HepG2 (cell line): ENCODE results near the gene CIAO2B. TPM values are rescaled to one million over a fixed set of nuclear protein-coding genes. Genes with fewer than 3 reads are reported as not detected.

Experiments used
- AFF4 ChIP-seq: sonication (generic); formaldehyde crosslinking; IDR thresholded peaks from 2 replicates; pipeline ENCODE4 v1.4.0; 2020; ENCODE audit warnings: missing genetic modification reagents
- DR1 ChIP-seq: sonication (generic); formaldehyde crosslinking; IDR thresholded peaks from 2 replicates; pipeline ENCODE4 v1.8.0; 2021; ENCODE audit warnings: mild to moderate bottlenecking, missing genetic modification reagents, inconsistent platforms
- GABPA ChIP-seq, 2 experiments: IDR thresholded peaks; 2 replicates each; pipeline ENCODE4 v1.6.1; 2011 to 2016; ENCODE audit warnings: low read depth in 2 of 2, low read length in 1 of 2, missing biosample characterization in 1 of 2, missing genetic modification characterization in 1 of 2
- MIER2 ChIP-seq: IDR thresholded peaks from 2 replicates; pipeline ENCODE4 v1.6.1; 2016; ENCODE audit warnings: missing biosample characterization, missing genetic modification reagents
- RFXANK ChIP-seq: IDR thresholded peaks from 2 replicates; pipeline ENCODE4 v1.6.1; 2016
- SSRP1 ChIP-seq: IDR thresholded peaks from 2 replicates; pipeline ENCODE4 v1.6.1; 2016; ENCODE audit warnings: control low read depth
- ZFP90 ChIP-seq: sonication (generic); formaldehyde crosslinking; IDR thresholded peaks from 2 replicates; pipeline ENCODE4 v1.8.0; 2022; ENCODE audit warnings: missing genetic modification reagents, mild to moderate bottlenecking, inconsistent platforms, borderline replicate concordance
- ZNF205 ChIP-seq: IDR thresholded peaks from 2 replicates; pipeline ENCODE4 v1.6.1; 2018; ENCODE audit warnings: missing biosample characterization, missing genetic modification reagents
- ZNF253 ChIP-seq: sonication (generic); formaldehyde crosslinking; IDR thresholded peaks from 2 replicates; pipeline ENCODE4 v1.8.0; 2022; ENCODE audit warnings: mild to moderate bottlenecking, missing genetic modification reagents, borderline replicate concordance
- ZNF614 ChIP-seq: IDR thresholded peaks from 2 replicates; pipeline ENCODE4 v1.6.1; 2018; ENCODE audit warnings: missing biosample characterization, missing genetic modification reagents, inconsistent platforms, borderline replicate concordance
- ZNF790 ChIP-seq: sonication (generic); formaldehyde crosslinking; IDR thresholded peaks from 2 replicates; pipeline ENCODE4 v1.8.0; 2022; ENCODE audit warnings: missing genetic modification reagents, mild to moderate bottlenecking, borderline replicate concordance
- polyA plus RNA-seq, 8 experiments: library from polyadenylated mRNA; depleted of rRNA in 3 of 8; stranded (reverse) in 7 of 8; unstranded in 1 of 8; fragments of >200 nt; fragmentation: Illumina TruSeq in 4 of 8; extraction: Trizol in 4 of 8; gene quantifications; 2 replicates each; pipeline versions ENCODE4 v1.2.1 to v1.2.3, GENCODE V29; 2011 to 2016; ENCODE audit warnings: low read depth in 4 of 8, missing spikeins in 1 of 8, mixed read lengths in 1 of 8; ENCODE audit not compliant: insufficient read depth in 1 of 8
- total RNA-seq, 5 experiments: library from RNA; depleted of rRNA; stranded (reverse); fragments of >200 nt; fragmentation: Illumina TruSeq; extraction: Trizol; gene quantifications; 2 replicates each; pipeline ENCODE4 v1.2.3, GENCODE V29; 2016; ENCODE audit warnings: low read depth in 1 of 5
- TF ChIP-seq, protein P1 (sequence below): sonication (generic); formaldehyde crosslinking; IDR thresholded peaks from 2 replicates; pipeline ENCODE4 v1.5.1; 2020; ENCODE audit warnings: mild to moderate bottlenecking, missing genetic modification reagents, moderate library complexity
- TF ChIP-seq, protein P2 (sequence below): sonication (generic); formaldehyde crosslinking; IDR thresholded peaks from 2 replicates; pipeline ENCODE4 v1.8.1; 2023; ENCODE audit warnings: missing genetic modification reagents, inconsistent platforms, borderline replicate concordance
- TF ChIP-seq, protein P3 (sequence below): sonication (generic); formaldehyde crosslinking; IDR thresholded peaks from 2 replicates; pipeline ENCODE4 v1.8.1; 2023; ENCODE audit warnings: mild to moderate bottlenecking, missing genetic modification reagents, borderline replicate concordance
- TF ChIP-seq, protein P4 (sequence below): sonication (generic); formaldehyde crosslinking; IDR thresholded peaks from 2 replicates; pipeline ENCODE4 v1.4.0; 2020; ENCODE audit warnings: missing genetic modification reagents
- TF ChIP-seq, protein P5 (sequence below): sonication (generic); formaldehyde crosslinking; IDR thresholded peaks from 2 replicates; pipeline ENCODE4 v1.8.0; 2022; ENCODE audit warnings: mild to moderate bottlenecking, missing genetic modification reagents
- TF ChIP-seq, protein P6 (sequence below): sonication (generic); formaldehyde crosslinking; IDR thresholded peaks from 2 replicates; pipeline ENCODE4 v1.8.0; 2022; ENCODE audit warnings: low read depth, missing genetic modification reagents

The CIAO2B gene
- total and polyA plus RNA-seq, 2 of the 13 experiments (the other 11 are each of a cell fraction or from before 2014, with no cell fraction given) = 157 to 293 TPM

DNA sequence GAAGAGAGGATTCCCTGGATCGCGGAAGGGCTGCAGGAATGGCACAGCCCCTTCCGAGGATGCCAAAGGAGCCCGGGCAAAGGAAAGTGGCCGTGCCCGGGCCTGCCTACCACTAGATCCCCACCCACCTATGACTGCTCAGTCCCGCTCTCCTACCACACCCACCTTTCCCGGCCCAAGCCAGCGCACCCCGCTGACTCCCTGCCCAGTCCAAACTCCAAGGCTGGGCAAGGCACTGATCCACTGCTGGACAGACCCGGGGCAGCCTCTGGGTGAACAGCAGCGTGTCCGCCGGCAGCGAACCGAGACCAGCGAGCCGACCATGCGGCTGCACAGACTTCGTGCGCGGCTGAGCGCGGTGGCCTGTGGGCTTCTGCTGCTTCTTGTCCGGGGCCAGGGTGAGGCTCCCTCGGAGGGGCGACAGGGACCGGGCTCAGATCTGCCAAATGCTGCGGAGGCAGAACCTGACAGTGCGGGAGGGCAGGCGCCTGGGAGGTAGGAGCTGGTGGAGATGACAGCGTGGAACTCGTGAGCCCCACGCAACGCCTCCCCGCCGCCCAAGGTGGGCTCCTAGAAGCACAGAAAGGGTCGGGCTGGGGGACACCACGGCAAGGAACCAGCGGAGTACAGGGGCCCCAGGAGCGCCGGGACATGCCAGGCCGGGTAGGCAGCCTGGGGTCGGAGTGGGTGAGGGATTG, 1.3 kb upstream of the CIAO2B start, which contains the start of gene CES2 (continued):
- TF ChIP-seq ZFP90 (CRISPR knock-in tag) (peak; percentile 96), MIER2 (peak; percentile 41; the same call in 1 of the 2 replicates), AFF4 (no peak), ZNF790 (CRISPR knock-in tag) (0 out of 2 replicates have a peak, but pooled peaks have one; percentile 46), GABPA (IDR thresholded peaks at IDR 0.05; ENCODE audit: low read depth, low read length) (no peak), GABPA (CRISPR knock-in tag; IDR thresholded peaks at IDR 0.05; ENCODE audit: low read depth) (peak; percentile 26; the same call in 1 of the 2 replicates), SSRP1 (CRISPR knock-in tag) (no peak), ZNF253 (0 out of 2 replicates have a peak, but pooled peaks have one; percentile 30), ZNF205 (CRISPR knock-in tag) (no peak), RFXANK (CRISPR knock-in tag) (peak; percentile 48; the same call in 1 of the 2 replicates), DR1 (peak; percentile 90), ZNF614 (peak; percentile 69; the same call in 1 of the 2 replicates)
- TF ChIP-seq, protein P1, sequence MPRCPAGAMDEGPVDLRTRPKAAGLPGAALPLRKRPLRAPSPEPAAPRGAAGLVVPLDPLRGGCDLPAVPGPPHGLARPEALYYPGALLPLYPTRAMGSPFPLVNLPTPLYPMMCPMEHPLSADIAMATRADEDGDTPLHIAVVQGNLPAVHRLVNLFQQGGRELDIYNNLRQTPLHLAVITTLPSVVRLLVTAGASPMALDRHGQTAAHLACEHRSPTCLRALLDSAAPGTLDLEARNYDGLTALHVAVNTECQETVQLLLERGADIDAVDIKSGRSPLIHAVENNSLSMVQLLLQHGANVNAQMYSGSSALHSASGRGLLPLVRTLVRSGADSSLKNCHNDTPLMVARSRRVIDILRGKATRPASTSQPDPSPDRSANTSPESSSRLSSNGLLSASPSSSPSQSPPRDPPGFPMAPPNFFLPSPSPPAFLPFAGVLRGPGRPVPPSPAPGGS (CRISPR knock-in tag) = 0 out of 2 replicates have a peak, but pooled peaks have one; percentile 76
- TF ChIP-seq, protein P2, sequence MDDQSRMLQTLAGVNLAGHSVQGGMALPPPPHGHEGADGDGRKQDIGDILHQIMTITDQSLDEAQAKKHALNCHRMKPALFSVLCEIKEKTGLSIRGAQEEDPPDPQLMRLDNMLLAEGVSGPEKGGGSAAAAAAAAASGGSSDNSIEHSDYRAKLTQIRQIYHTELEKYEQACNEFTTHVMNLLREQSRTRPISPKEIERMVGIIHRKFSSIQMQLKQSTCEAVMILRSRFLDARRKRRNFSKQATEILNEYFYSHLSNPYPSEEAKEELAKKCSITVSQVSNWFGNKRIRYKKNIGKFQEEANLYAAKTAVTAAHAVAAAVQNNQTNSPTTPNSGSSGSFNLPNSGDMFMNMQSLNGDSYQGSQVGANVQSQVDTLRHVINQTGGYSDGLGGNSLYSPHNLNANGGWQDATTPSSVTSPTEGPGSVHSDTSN (CRISPR knock-in tag) = no peak
- TF ChIP-seq, protein P3, sequence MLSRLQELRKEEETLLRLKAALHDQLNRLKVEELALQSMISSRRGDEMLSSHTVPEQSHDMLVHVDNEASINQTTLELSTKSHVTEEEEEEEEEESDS (CRISPR knock-in tag) = no peak; the same call in 1 of the 2 replicates
- TF ChIP-seq, protein P4, sequence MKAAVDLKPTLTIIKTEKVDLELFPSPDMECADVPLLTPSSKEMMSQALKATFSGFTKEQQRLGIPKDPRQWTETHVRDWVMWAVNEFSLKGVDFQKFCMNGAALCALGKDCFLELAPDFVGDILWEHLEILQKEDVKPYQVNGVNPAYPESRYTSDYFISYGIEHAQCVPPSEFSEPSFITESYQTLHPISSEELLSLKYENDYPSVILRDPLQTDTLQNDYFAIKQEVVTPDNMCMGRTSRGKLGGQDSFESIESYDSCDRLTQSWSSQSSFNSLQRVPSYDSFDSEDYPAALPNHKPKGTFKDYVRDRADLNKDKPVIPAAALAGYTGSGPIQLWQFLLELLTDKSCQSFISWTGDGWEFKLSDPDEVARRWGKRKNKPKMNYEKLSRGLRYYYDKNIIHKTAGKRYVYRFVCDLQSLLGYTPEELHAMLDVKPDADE = no peak; the same call in 1 of the 2 replicates
- TF ChIP-seq, protein P5, sequence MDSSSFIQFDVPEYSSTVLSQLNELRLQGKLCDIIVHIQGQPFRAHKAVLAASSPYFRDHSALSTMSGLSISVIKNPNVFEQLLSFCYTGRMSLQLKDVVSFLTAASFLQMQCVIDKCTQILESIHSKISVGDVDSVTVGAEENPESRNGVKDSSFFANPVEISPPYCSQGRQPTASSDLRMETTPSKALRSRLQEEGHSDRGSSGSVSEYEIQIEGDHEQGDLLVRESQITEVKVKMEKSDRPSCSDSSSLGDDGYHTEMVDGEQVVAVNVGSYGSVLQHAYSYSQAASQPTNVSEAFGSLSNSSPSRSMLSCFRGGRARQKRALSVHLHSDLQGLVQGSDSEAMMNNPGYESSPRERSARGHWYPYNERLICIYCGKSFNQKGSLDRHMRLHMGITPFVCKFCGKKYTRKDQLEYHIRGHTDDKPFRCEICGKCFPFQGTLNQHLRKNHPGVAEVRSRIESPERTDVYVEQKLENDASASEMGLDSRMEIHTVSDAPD (CRISPR knock-in tag) = peak; percentile 64; the same call in 1 of the 2 replicates
- TF ChIP-seq, protein P6, sequence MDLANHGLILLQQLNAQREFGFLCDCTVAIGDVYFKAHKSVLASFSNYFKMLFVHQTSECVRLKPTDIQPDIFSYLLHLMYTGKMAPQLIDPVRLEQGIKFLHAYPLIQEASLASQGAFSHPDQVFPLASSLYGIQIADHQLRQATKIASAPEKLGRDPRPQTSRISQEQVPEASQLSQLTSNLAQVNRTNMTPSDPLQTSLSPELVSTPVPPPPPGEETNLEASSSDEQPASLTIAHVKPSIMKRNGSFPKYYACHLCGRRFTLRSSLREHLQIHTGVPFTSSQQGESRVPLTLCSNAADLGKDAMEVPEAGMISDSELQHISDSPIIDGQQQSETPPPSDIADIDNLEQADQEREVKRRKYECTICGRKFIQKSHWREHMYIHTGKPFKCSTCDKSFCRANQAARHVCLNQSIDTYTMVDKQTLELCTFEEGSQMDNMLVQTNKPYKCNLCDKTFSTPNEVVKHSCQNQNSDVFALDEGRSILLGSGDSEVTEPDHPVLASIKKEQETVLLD (CRISPR knock-in tag) = peak; percentile 57
